Pancreas (tissue), 10 donors: Measurements from ENCODE around the gene MARS1. TPM values are rescaled to one million over a fixed set of nuclear protein-coding genes. Genes with fewer than 3 reads are reported as not detected.
"Not testable (repeated sequence)": the region's sequence is repeated elsewhere in the genome, so short reads cannot be mapped to it uniquely, and the experiment has no call there.

Experiments
- ATAC-seq, 4 donors: fragments of 200-7000 bp; cut with Tn5 transposase; one replicate each; pipeline versions ENCODE4 v1.8.0 to v1.9.1; 2020; ENCODE audit warnings: mild to moderate bottlenecking in 4 of 4, moderate library complexity in 4 of 4
- DNase-seq, 6 donors: peaks; one replicate each; pipeline ENCODE4 v3.0.0-alpha.2; 2020
- FAIRE-seq: peaks from 2 replicates; lab custom pipeline; 2012; peaks lifted over from hg19 to GRCh38; lab: Jason Lieb, UNC
- H3K27ac ChIP-seq, 4 donors: fragments of 200-600 bp; sonication (generic); 1 replicate in 3 of 4; 2 replicates in 1 of 4; pipeline versions ENCODE4 v1.5.0 to v1.8.0; 2020
- H3K27me3 ChIP-seq, 4 donors: fragments of 200-600 bp; one replicate each; pipeline ENCODE4 v1.8.0; 2021
- H3K36me3 ChIP-seq, 3 donors: fragments of 200-600 bp; sonication (generic) in 1 of 3; one replicate each; pipeline versions ENCODE4 v1.5.0 to v1.8.0; 2020 to 2021
- H3K4me1 ChIP-seq, 3 donors: fragments of 200-600 bp; one replicate each; pipeline ENCODE4 v1.8.0; 2021
- H3K4me3 ChIP-seq, 4 donors: fragments of 200-600 bp; sonication (generic) in 2 of 4; one replicate each; pipeline versions ENCODE4 v1.5.0 to v1.8.0; 2020 to 2021
- H3K9me3 ChIP-seq, 4 donors: fragments of 200-600 bp; one replicate each; pipeline ENCODE4 v1.8.0; 2021
- CTCF ChIP-seq, 4 donors: fragments of 200-600 bp; sonication (generic) in 3 of 4; IDR thresholded peaks; one replicate each; pipeline versions ENCODE4 v1.5.0 to v1.8.0; 2021; ENCODE audit warnings: antibody characterized with exemption in 4 of 4
- WGBS, 2 donors: extraction: QIAGEN DNeasy Blood & Tissue Kit; methylation state at CpG; one replicate each; pipeline ENCODE4 v1.1.7; 2013; 5-methylcytosine and 5-hydroxymethylcytosine counted together
- intact Hi-C, 3 donors: fragments of 100-400 bp; cut with DNase I; formaldehyde crosslinking; loops; one replicate each; pipeline versions ENCODE4 v1.11.1 to v1.14.2; 2022
- polyA plus RNA-seq, 2 donors: library from polyadenylated mRNA; stranded (reverse); fragments of 200-250 nt; gene quantifications; one replicate each; pipeline ENCODE4 v1.2.3, GENCODE V29; 2013
- total RNA-seq, 6 donors: library from RNA; stranded (reverse); fragmentation: NEBNext Ultra II Directional in 4 of 6; extraction: Animal tissue kit (Norgen Biotek cat#: 25700) in 4 of 6; gene quantifications; one replicate each; pipeline versions ENCODE4 v1.2.1 to v1.2.4, GENCODE V29; 2021 to 2023
- donor health status: healthy with polysubstance abuse.
- donor health status: DM: no; HTN: no; CAD: no; lungs with moderate emphysema.
- donor health status: DM: no; HTN: no; CAD: no.
- donor health status: control.
- donor health status: control.
- donor health status: Bipolar disorder and iron deficiency.
- donor health status: DM: yes; HTN: yes; CAD: no.
- donor health status: DM: no; HTN: no; CAD: no.
- donor health status: DM: no; HTN: no; CAD: no.
- donor health status: DM: yes; HTN: yes; CAD: no.

The MARS1 gene
- total and polyA plus RNA-seq, 8 donors: 33.4 to 210 (median 88.8) TPM

- Histone ChIP-seq H3K4me3 (peak overlapping the region in 3 of 4 donors; percentile 53 to 93 (median 84)), H3K27ac (no peak overlapping the region), H3K36me3 (peaks cover 0 to 21% (median 13%) of the 10 kb centered on the region in 3 donors), H3K27me3 (no peaks in the 10 kb centered on the region), H3K4me1 (peaks cover 0 to 10% (median 0%) of the 10 kb centered on the region in 3 donors), H3K9me3 (no peaks in the 10 kb centered on the region)
- DNase-seq: no peak
- 60 to 74% methylated on average over 5 of the region's 5 CpGs for whole genome bisulfite sequencing, 2 donors
- FAIRE-seq: no peak
- ATAC-seq: no peak
- intact Hi-C loops: no loop called here
- TF ChIP-seq CTCF (IDR thresholded peaks at IDR 0.05): no peak
Measured at GRCh38 chr12:57489157-57489641, 1.3 kb downstream of the MARS1 start.

DNA sequence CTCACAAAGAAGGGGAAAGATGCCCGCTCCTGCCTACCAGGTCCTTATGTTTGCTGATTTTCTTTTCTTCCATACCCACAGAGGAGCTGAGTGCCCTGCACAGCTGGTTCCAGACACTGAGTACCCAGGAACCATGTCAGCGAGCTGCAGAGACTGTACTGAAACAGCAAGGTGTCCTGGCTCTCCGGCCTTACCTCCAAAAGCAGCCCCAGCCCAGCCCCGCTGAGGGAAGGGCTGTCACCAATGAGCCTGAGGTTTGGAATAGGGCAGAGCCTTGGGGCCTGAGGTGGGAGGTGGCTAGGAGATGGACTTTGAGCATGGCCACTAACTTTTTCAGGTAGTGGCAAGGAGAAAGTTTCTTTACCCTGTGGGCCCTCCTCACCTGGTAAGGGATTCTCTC is 2.3 kb downstream of the MARS1 start:
- H3K27ac ChIP-seq: no peak overlapping the region
- intact Hi-C loops: no loop called here
- peaks cover 0 to 21% (median 13%) of the 10 kb centered on the region in 3 donors for H3K36me3 ChIP-seq
- peaks cover 0 to 10% (median 0%) of the 10 kb centered on the region in 3 donors for H3K4me1 ChIP-seq
- ATAC-seq: no peak
- no peak for TF ChIP-seq CTCF (IDR thresholded peaks at IDR 0.05)
- no peaks in the 10 kb centered on the region for H3K9me3 ChIP-seq
- no peak for FAIRE-seq
- WGBS, 2 donors: 91 to 95% methylated on average over 4 of the region's 4 CpGs
- no peak overlapping the region for H3K4me3 ChIP-seq
- no peaks in the 10 kb centered on the region for H3K27me3 ChIP-seq
- no peak for DNase-seq

GRCh38 chr12:57491393-57492280 is 3.8 kb downstream of the MARS1 start:
- no peaks in the 10 kb centered on the region for H3K27me3 ChIP-seq
- intact Hi-C loops: no loop called here
- H3K9me3 ChIP-seq: no peaks in the 10 kb centered on the region
- ATAC-seq (no peak), FAIRE-seq (no peak), DNase-seq (peak in 1 of 6 donors; percentile 18)
- peaks cover 0 to 21% (median 13%) of the 10 kb centered on the region in 3 donors for H3K36me3 ChIP-seq
- H3K4me1 ChIP-seq: peaks cover 0 to 10% (median 0%) of the 10 kb centered on the region in 3 donors
- WGBS, 2 donors: 82 to 84% methylated on average over 15 of the region's 15 CpGs
- TF ChIP-seq CTCF (IDR thresholded peaks at IDR 0.05): no peak
- H3K27ac ChIP-seq: no peak overlapping the region
- no peak overlapping the region for H3K4me3 ChIP-seq

DNA sequence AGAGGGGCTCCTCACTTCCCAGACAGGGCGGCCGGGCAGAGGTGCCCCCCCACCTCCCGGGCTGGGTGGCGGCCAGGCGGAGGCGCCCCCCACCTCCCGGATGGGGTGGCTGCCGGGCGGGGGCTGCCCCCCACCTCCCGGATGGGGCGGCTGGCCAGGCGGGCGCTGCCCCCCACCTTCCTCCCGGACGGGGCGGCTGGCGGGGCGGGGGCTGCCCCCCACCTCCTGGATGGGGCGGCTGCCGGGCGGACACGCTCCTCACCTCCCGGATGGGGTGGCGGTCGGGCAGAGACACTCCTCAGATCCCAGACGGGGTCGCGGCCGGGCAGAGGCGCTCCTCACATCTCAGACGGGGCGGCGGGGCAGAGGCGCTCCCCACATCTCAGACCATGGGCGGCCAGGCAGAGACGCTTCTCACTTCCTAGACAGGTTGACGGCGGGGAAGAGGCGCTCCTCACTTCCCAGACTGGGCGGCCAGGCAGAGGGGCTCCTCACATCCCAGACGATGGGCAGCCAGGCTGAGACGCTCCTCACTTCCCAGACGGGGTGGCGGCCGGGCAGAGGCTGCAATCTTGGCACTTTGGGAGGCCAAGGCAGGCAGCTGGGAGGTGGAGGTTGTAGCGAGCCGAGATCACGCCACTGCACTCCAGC is 7.3 kb downstream of the MARS1 start:
- H3K27ac ChIP-seq, intact Hi-C loops, H3K27me3 ChIP-seq, H3K4me1 ChIP-seq, FAIRE-seq, ATAC-seq, H3K4me3 ChIP-seq, H3K9me3 ChIP-seq: not testable (repeated sequence)
- DNase-seq: peak in 1 of 6 donors; percentile 44
- WGBS, 2 donors: 97 to 98% methylated on average over 39 to 45 of the region's 48 CpGs
- H3K36me3 ChIP-seq: peaks cover 3 to 31% (median 10%) of the 10 kb centered on the region in 3 donors

DNA sequence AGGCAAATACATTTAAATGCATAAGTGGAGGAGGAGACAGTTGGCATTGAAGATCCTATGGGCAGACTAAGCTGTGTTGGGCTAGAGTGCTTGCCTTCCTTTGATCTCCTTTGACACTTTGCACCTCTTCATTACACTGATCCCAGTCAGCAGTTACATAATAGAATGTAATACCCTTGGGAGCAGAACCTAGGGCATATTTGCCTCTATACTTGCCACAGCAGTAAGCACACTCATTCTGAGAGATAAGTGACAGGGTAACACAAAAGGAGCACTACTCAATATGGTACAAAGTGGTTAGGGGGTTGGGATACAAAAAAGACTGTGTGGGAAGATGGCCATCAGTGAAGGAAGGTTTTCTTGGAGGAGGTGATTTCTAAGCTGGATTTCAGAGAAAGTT is 9.0 kb downstream of the MARS1 start:
- DNase-seq: no peak
- no peak for ATAC-seq
- Histone ChIP-seq H3K9me3 (no peaks in the 10 kb centered on the region), H3K4me1 (no peaks in the 10 kb centered on the region), H3K4me3 (no peak overlapping the region), H3K27ac (no peak overlapping the region), H3K27me3 (no peaks in the 10 kb centered on the region), H3K36me3 (peaks cover 9 to 28% (median 10%) of the 10 kb centered on the region in 3 donors)
- TF ChIP-seq CTCF (IDR thresholded peaks at IDR 0.05): no peak
- no peak for FAIRE-seq
- intact Hi-C loops: no loop called here
